Prostate gland (tissue), 2 donors: ENCODE data around the gene COMMD9.

Experiments
- POLR2A ChIP-seq: fragments of 450-650 bp; IDR thresholded peaks from one replicate; pipeline ENCODE4 v1.6.1; 2016; ENCODE audit warnings: antibody characterized with exemption, mild to moderate bottlenecking
- TF ChIP-seq, protein P1 (sequence below), 4 experiments: fragments of 200-600 bp in 2 of 4; fragments of 450-650 bp in 2 of 4; sonication (generic) in 2 of 4; IDR thresholded peaks; 1 replicate in 3 of 4; 2 replicates in 1 of 4; pipeline ENCODE4 v1.5.1; 2016 to 2019; ENCODE audit warnings: antibody characterized with exemption in 4 of 4, mild to moderate bottlenecking in 2 of 4, moderate library complexity in 2 of 4

DNA sequence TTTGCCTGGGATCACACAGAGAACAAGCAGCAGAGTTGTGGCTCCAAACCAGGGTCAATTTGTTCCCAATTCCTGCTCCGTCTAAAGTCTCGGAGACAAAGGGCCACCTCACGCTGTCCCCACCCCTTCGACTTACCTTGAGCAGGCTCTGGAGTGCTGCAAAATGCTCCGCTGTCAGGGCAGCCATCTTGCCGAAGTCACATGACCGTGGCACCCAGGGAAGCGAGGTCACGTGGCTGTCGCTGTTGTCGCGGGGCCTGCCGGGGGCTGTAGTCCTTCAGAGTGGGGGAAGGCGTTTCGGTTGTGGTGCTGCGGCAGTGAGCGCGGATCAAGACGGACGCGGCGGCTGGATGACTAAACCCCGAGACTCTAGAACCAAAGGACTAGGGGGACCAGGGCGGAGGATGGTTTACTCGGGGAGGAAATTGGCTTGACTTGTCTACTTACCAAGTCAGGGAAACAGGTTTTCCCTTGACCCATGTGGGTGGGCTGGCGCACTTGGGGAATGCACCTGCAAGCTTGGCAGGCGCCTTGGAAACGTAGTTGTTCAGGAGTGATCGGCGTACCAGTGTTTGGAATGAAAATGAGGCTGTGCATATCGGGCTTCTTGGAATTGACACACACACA lies at the start of gene COMMD9:
- TF ChIP-seq, protein P1, sequence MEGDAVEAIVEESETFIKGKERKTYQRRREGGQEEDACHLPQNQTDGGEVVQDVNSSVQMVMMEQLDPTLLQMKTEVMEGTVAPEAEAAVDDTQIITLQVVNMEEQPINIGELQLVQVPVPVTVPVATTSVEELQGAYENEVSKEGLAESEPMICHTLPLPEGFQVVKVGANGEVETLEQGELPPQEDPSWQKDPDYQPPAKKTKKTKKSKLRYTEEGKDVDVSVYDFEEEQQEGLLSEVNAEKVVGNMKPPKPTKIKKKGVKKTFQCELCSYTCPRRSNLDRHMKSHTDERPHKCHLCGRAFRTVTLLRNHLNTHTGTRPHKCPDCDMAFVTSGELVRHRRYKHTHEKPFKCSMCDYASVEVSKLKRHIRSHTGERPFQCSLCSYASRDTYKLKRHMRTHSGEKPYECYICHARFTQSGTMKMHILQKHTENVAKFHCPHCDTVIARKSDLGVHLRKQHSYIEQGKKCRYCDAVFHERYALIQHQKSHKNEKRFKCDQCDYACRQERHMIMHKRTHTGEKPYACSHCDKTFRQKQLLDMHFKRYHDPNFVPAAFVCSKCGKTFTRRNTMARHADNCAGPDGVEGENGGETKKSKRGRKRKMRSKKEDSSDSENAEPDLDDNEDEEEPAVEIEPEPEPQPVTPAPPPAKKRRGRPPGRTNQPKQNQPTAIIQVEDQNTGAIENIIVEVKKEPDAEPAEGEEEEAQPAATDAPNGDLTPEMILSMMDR (IDR thresholded peaks at IDR 0.05) = peak in 1 of 4 experiments; percentile 28
- TF ChIP-seq POLR2A = peak; percentile 31
